Activated CD4-positive, alpha-beta T cell treated with anti-CD3 and anti-CD28 coated beads for 24 hours (primary cell): ENCODE results near the gene TEX44.
"Not testable (repeated sequence)": the region's sequence is repeated elsewhere in the genome, so short reads cannot be mapped to it uniquely, and the experiment has no call there.

Experiments used
- DNase-seq, 2 donors: peaks; one replicate each; pipeline ENCODE4 v3.0.0-alpha.2; 2020; ENCODE audit warnings: low read depth in 2 of 2

The TEX44 gene

GRCh38 chr2:231571661-231572191 lies 20.9 kb upstream of the TEX44 start:
- DNase-seq, result no peak

- DNase-seq, result no peak
Observed at GRCh38 chr2:231573096-231573495, 19.6 kb upstream of the TEX44 start.

- no peak for DNase-seq
Observed at GRCh38 chr2:231573698-231574421, 18.8 kb upstream of the TEX44 start.

GRCh38 chr2:231575612-231576256 lies 16.9 kb upstream of the TEX44 start:
- no peak for DNase-seq

GRCh38 chr2:231576465-231576864 lies 16.2 kb upstream of the TEX44 start:
- no peak for DNase-seq

- DNase-seq, result not testable (repeated sequence)
Observed at GRCh38 chr2:231578655-231579054, 14.0 kb upstream of the TEX44 start.

GRCh38 chr2:231579560-231579959 lies 13.1 kb upstream of the TEX44 start:
- no peak for DNase-seq

- DNase-seq, result no peak
Observed at GRCh38 chr2:231581328-231581727, 11.3 kb upstream of the TEX44 start.

- no peak for DNase-seq
Observed at GRCh38 chr2:231583982-231584381, 8.7 kb upstream of the TEX44 start.

- DNase-seq, result not testable (repeated sequence)
Observed at GRCh38 chr2:231587744-231588143, 4.9 kb upstream of the TEX44 start.

GRCh38 chr2:231589656-231590055 lies 3.0 kb upstream of the TEX44 start:
- DNase-seq, result no peak

GRCh38 chr2:231590614-231591013 lies 2.0 kb upstream of the TEX44 start:
- no peak for DNase-seq

GRCh38 chr2:231593666-231594065 lies 1.0 kb downstream of the TEX44 start:
- no peak for DNase-seq

GRCh38 chr2:231597014-231597611 lies 4.4 kb downstream of the TEX44 start:
- no peak for DNase-seq

- DNase-seq, result no peak
Observed at GRCh38 chr2:231597627-231598026, 5.0 kb downstream of the TEX44 start.

- no peak for DNase-seq
Observed at GRCh38 chr2:231600619-231601355, 8.1 kb downstream of the TEX44 start.

GRCh38 chr2:231601356-231602229 lies 8.9 kb downstream of the TEX44 start:
- peak; percentile 75 to 83 for DNase-seq

GRCh38 chr2:231602859-231603467 lies 10.3 kb downstream of the TEX44 start:
- no peak for DNase-seq

- DNase-seq, result no peak
Observed at GRCh38 chr2:231604101-231604684, 11.5 kb downstream of the TEX44 start.
